Progenitor cell of endocrine pancreas (in vitro differentiated cells): ENCODE data around the gene GALR3. TPM values are rescaled to one million over a fixed set of nuclear protein-coding genes. Genes with fewer than 3 reads are reported as not detected.
A peak's percentile ranks its signal among the peaks of the same experiment; 100 is the strongest.

ENCODE experiments used
- DNase-seq: peaks from one replicate; pipeline ENCODE4 v3.0.0; 2021; ENCODE audit warnings: low spot score; ENCODE audit not compliant: unreplicated experiment
- H3K27ac Mint-ChIP-seq: 2 replicates; pipeline ENCODE4 v1.8.0; 2021; ENCODE audit warnings: mild to moderate bottlenecking, moderate library complexity, mixed read lengths
- H3K27me3 Mint-ChIP-seq: 2 replicates; pipeline ENCODE4 v1.8.0; 2021; ENCODE audit warnings: mixed read lengths
- H3K36me3 Mint-ChIP-seq: 2 replicates; pipeline ENCODE4 v1.8.0; 2022; ENCODE audit warnings: mixed read lengths; ENCODE audit not compliant: insufficient read depth
- H3K4me1 Mint-ChIP-seq: 2 replicates; pipeline ENCODE4 v1.8.0; 2021; ENCODE audit warnings: low read depth, mixed read lengths
- H3K4me3 Mint-ChIP-seq: 2 replicates; pipeline ENCODE4 v1.8.0; 2021; ENCODE audit warnings: low read depth, mild to moderate bottlenecking, moderate library complexity, mixed read lengths
- H3K9me3 Mint-ChIP-seq: 2 replicates; pipeline ENCODE4 v1.8.0; 2021; ENCODE audit warnings: low read depth, mixed read lengths
- CTCF ChIP-seq: fragments of 200-600 bp; sonication (generic); IDR thresholded peaks from one replicate; pipeline ENCODE4 v1.5.0; 2021; ENCODE audit warnings: antibody characterized with exemption, mild to moderate bottlenecking; ENCODE audit not compliant: unreplicated experiment
- long read RNA-seq: library from polyadenylated mRNA; unstranded; transcript quantifications from one replicate; pipeline ENCODE4 v2.0.0, GENCODE V29; 2020
- total RNA-seq: library from RNA; stranded (reverse); gene quantifications from 2 replicates; pipeline ENCODE4 v1.2.1, GENCODE V29; 2021

GALR3 gene
- 0.41 and 0.87 TPM in 2 replicates for total RNA-seq
- long read RNA-seq, result 0 reads

- Mint-ChIP-seq H3K4me3 (no peak within 1 kb of the TSS), H3K36me3 (peaks cover 3% of the 10 kb centered on the region), H3K9me3 (no peaks in the 10 kb centered on the region), H3K4me1 (peaks cover 7% of the 10 kb centered on the region), H3K27ac (no peak within 1 kb of the TSS), H3K27me3 (peaks cover 50% of the 10 kb centered on the region)
- DNase-seq, result no peak
- TF ChIP-seq CTCF, result no peak
Measured at GRCh38 chr22:37823134-37823985, at the start of gene GALR3. GALR3 (plus strand) TSS chr22:37823382; CDS start chr22:37823407, 25 bp downstream.

- no peak for TF ChIP-seq CTCF
- Mint-ChIP-seq H3K27me3 (no peaks in the 10 kb centered on the region), H3K27ac (no peak overlapping the region), H3K4me3 (no peak overlapping the region), H3K4me1 (peaks cover 2% of the 10 kb centered on the region), H3K36me3 (peaks cover 9% of the 10 kb centered on the region), H3K9me3 (no peaks in the 10 kb centered on the region)
- no peak for DNase-seq
Measured at GRCh38 chr22:37774728-37775127, 48.5 kb upstream of the GALR3 start.

GRCh38 chr22:37775785-37776638 is 47.2 kb upstream of the GALR3 start:
- H3K4me3 Mint-ChIP-seq, result no peak overlapping the region
- peaks cover 6% of the 10 kb centered on the region for H3K36me3 Mint-ChIP-seq
- no peak for TF ChIP-seq CTCF
- H3K4me1 Mint-ChIP-seq, result peaks cover 2% of the 10 kb centered on the region
- no peaks in the 10 kb centered on the region for H3K9me3 Mint-ChIP-seq
- H3K27ac Mint-ChIP-seq, result no peak overlapping the region
- H3K27me3 Mint-ChIP-seq, result no peaks in the 10 kb centered on the region
- no peak for DNase-seq

- TF ChIP-seq CTCF, result no peak
- DNase-seq, result no peak
- Mint-ChIP-seq H3K9me3 (no peaks in the 10 kb centered on the region), H3K36me3 (peaks cover 5% of the 10 kb centered on the region), H3K4me3 (no peak overlapping the region), H3K27ac (no peak overlapping the region), H3K27me3 (no peaks in the 10 kb centered on the region), H3K4me1 (peaks cover 2% of the 10 kb centered on the region)
Measured at GRCh38 chr22:37776639-37777005, 46.6 kb upstream of the GALR3 start.

GRCh38 chr22:37777122-37777687 is 46.0 kb upstream of the GALR3 start:
- H3K9me3 Mint-ChIP-seq, result no peaks in the 10 kb centered on the region
- peaks cover 2% of the 10 kb centered on the region for H3K4me1 Mint-ChIP-seq
- peak overlapping the region; percentile 52 for H3K27ac Mint-ChIP-seq
- TF ChIP-seq CTCF, result no peak
- no peak overlapping the region for H3K4me3 Mint-ChIP-seq
- peaks cover 5% of the 10 kb centered on the region for H3K36me3 Mint-ChIP-seq
- no peaks in the 10 kb centered on the region for H3K27me3 Mint-ChIP-seq
- DNase-seq, result no peak
